GM23248 (cell line): ENCODE measurements around the gene IGF1R. TPM values are rescaled to one million over a fixed set of nuclear protein-coding genes. Genes with fewer than 3 reads are reported as not detected.

Experiments
- DNase-seq: peaks from one replicate; pipeline ENCODE4 v3.0.0-alpha.2; 2015
- H2AFZ ChIP-seq: fragments of 200-600 bp; sonication (generic); 2 replicates; pipeline ENCODE4 v1.6.1; 2016; ENCODE audit warnings: antibody characterized with exemption
- H3F3A ChIP-seq: fragments of 200-600 bp; sonication (generic); 2 replicates; pipeline ENCODE4 v1.6.1; 2016; ENCODE audit warnings: mild to moderate bottlenecking, antibody characterized with exemption, mixed run types; ENCODE audit not compliant: insufficient read depth
- H3K27ac ChIP-seq: fragments of 200-600 bp; sonication (generic); 2 replicates; pipeline ENCODE4 v1.5.1; 2016; ENCODE audit warnings: mild to moderate bottlenecking
- H3K27me3 ChIP-seq: fragments of 200-600 bp; sonication (generic); replicated peaks from 2 replicates; pipeline ENCODE4 v1.6.1; 2016; ENCODE audit warnings: mild to moderate bottlenecking; ENCODE audit not compliant: insufficient read depth
- H3K36me3 ChIP-seq: fragments of 200-600 bp; sonication (generic); 2 replicates; pipeline ENCODE4 v1.6.1; 2016; ENCODE audit warnings: low read depth, mild to moderate bottlenecking
- H3K4me1 ChIP-seq: fragments of 200-600 bp; sonication (generic); 2 replicates; pipeline ENCODE4 v1.6.1; 2016; ENCODE audit warnings: mild to moderate bottlenecking; ENCODE audit not compliant: insufficient read depth
- H3K4me2 ChIP-seq: fragments of 200-600 bp; sonication (generic); one replicate; pipeline ENCODE4 v1.6.1; 2016; ENCODE audit warnings: mild to moderate bottlenecking; ENCODE audit not compliant: unreplicated experiment
- H3K4me3 ChIP-seq: fragments of 200-600 bp; sonication (generic); 2 replicates; pipeline ENCODE4 v1.5.1; 2016; ENCODE audit warnings: mild to moderate bottlenecking
- H3K79me2 ChIP-seq: fragments of 200-600 bp; sonication (generic); 2 replicates; pipeline ENCODE4 v1.6.1; 2016; ENCODE audit warnings: mild to moderate bottlenecking; ENCODE audit not compliant: insufficient read depth
- H3K9ac ChIP-seq: fragments of 200-600 bp; sonication (generic); 2 replicates; pipeline ENCODE4 v1.6.1; 2016; ENCODE audit warnings: mild to moderate bottlenecking
- H3K9me2 ChIP-seq: fragments of 200-600 bp; sonication (generic); 2 replicates; pipeline ENCODE4 v1.6.1; 2016; ENCODE audit warnings: mixed run types, mild to moderate bottlenecking, moderate library complexity; ENCODE audit not compliant: insufficient read depth
- H3K9me3 ChIP-seq: fragments of 200-600 bp; sonication (generic); one replicate; pipeline ENCODE4 v1.6.1; 2017; ENCODE audit warnings: low read depth
- H4K20me1 ChIP-seq: fragments of 200-600 bp; sonication (generic); 2 replicates; pipeline ENCODE4 v1.6.0; 2016; ENCODE audit not compliant: insufficient read depth
- EZH2 ChIP-seq: fragments of 200-600 bp; sonication (generic); IDR thresholded peaks from 2 replicates; pipeline ENCODE4 v1.6.1; 2018; ENCODE audit warnings: antibody characterized with exemption, mild to moderate bottlenecking; ENCODE audit not compliant: insufficient read depth, poor library complexity, severe bottlenecking
- EZH2phosphoT487 ChIP-seq: fragments of 200-600 bp; sonication (generic); IDR thresholded peaks from 2 replicates; pipeline ENCODE4 v1.6.1; 2018; ENCODE audit warnings: antibody characterized with exemption, moderate library complexity, mild to moderate bottlenecking, low read depth; ENCODE audit not compliant: insufficient read depth
- WGBS, 2 experiments: methylation state at CpG; one replicate each; pipeline ENCODE4 v1.1.6; 2015 to 2017; ENCODE audit warnings: low lambda C conversion rate in 2 of 2, low coverage in 1 of 2; ENCODE audit errors: missing lambda C conversion rate in 2 of 2; 5-methylcytosine and 5-hydroxymethylcytosine counted together
- in situ Hi-C: fragments of 300-500 bp; cut with MboI; formaldehyde crosslinking; loops from 2 replicates; pipeline ENCODE4 v1.15.0; 2020
- polyA plus RNA-seq: library from polyadenylated mRNA; unstranded; fragments of >200 nt; fragmentation: Nextera tagmentation; extraction: Ambion mirVana; gene quantifications from 2 replicates; pipeline ENCODE4 v1.2.1, GENCODE V29; 2016
- total RNA-seq: library from RNA; depleted of rRNA; stranded (reverse); fragments of >200 nt; shearing (Covaris generic); gene quantifications from 2 replicates; pipeline ENCODE4 v1.2.3, GENCODE V29; 2014

Gene IGF1R
- total and polyA plus RNA-seq, 2 experiments from 2014 or later, result 22.0 to 48.6 TPM

GRCh38 chr15:98878862-98879261 is 230.5 kb downstream of the IGF1R start:
- Histone ChIP-seq H3K27ac (peak overlapping the region; percentile 92), H3K4me3 (no peak overlapping the region), H3F3A (peaks cover 62% of the 10 kb centered on the region), H3K4me1 (peaks cover 58% of the 10 kb centered on the region), H3K79me2 (peaks cover 93% of the 10 kb centered on the region), H3K4me2 (no peak overlapping the region), H3K27me3 (no peaks in the 10 kb centered on the region), H2AFZ (no peak overlapping the region), H3K9me3 (no peaks in the 10 kb centered on the region), H3K9me2 (no peaks in the 10 kb centered on the region), H3K36me3 (no peaks in the 10 kb centered on the region), H3K9ac (no peak overlapping the region), H4K20me1 (no peaks in the 10 kb centered on the region)
- in situ Hi-C loops, result no loop called here
- DNase-seq, result no peak
- 91 to 92% methylated on average over 14 of the region's 14 CpGs for WGBS, 2 experiments
- TF ChIP-seq EZH2phosphoT487, result no peak
- no peak for TF ChIP-seq EZH2

- Histone ChIP-seq H3K36me3 (no peaks in the 10 kb centered on the region), H3K4me2 (no peak overlapping the region), H3K9ac (no peak overlapping the region), H4K20me1 (no peaks in the 10 kb centered on the region), H3K27me3 (no peaks in the 10 kb centered on the region), H3K4me3 (no peak overlapping the region), H3K9me2 (no peaks in the 10 kb centered on the region), H3F3A (peaks cover 32% of the 10 kb centered on the region), H3K79me2 (peaks cover 97% of the 10 kb centered on the region), H3K4me1 (peaks cover 41% of the 10 kb centered on the region), H3K27ac (no peak overlapping the region), H2AFZ (no peak overlapping the region), H3K9me3 (no peaks in the 10 kb centered on the region)
- TF ChIP-seq EZH2phosphoT487 (no peak), EZH2 (no peak)
- peak; percentile 79 for DNase-seq
- WGBS, 2 experiments, result 65 to 70% methylated on average over 14 of the region's 14 CpGs
- in situ Hi-C loops, result no loop called here
These were observed 233.5 kb downstream of the IGF1R start for GRCh38 chr15:98881526-98882520.

GRCh38 chr15:98883478-98883877 is 235.1 kb downstream of the IGF1R start:
- 93% methylated on average over 11 of the region's 11 CpGs for WGBS, 2 experiments

GRCh38 chr15:98884894-98885293 is 236.6 kb downstream of the IGF1R start:
- no peak overlapping the region for H3K9ac ChIP-seq
- peaks cover 24% of the 10 kb centered on the region for H3F3A ChIP-seq
- H3K9me3 ChIP-seq, result no peaks in the 10 kb centered on the region
- no peaks in the 10 kb centered on the region for H3K36me3 ChIP-seq
- TF ChIP-seq EZH2 (no peak), EZH2phosphoT487 (no peak)
- no peaks in the 10 kb centered on the region for H3K27me3 ChIP-seq
- WGBS, 2 experiments, result 95 to 98% methylated on average over 3 of the region's 3 CpGs
- H3K4me2 ChIP-seq, result no peak overlapping the region
- H3K79me2 ChIP-seq, result peaks cover 98% of the 10 kb centered on the region
- H2AFZ ChIP-seq, result no peak overlapping the region
- no peaks in the 10 kb centered on the region for H4K20me1 ChIP-seq
- H3K4me3 ChIP-seq, result no peak overlapping the region
- DNase-seq, result no peak
- in situ Hi-C loops, result no loop called here
- peaks cover 32% of the 10 kb centered on the region for H3K4me1 ChIP-seq
- no peaks in the 10 kb centered on the region for H3K9me2 ChIP-seq
- H3K27ac ChIP-seq, result no peak overlapping the region

More at GRCh38 chr15:98883478-98883877, 235.1 kb downstream of the IGF1R start:
- no peaks in the 10 kb centered on the region for H4K20me1 ChIP-seq
- H3K9me2 ChIP-seq, result no peaks in the 10 kb centered on the region
- no peak overlapping the region for H3K4me2 ChIP-seq
- no peak for TF ChIP-seq EZH2
- no peak for TF ChIP-seq EZH2phosphoT487
- no peaks in the 10 kb centered on the region for H3K9me3 ChIP-seq
- peaks cover 100% of the 10 kb centered on the region for H3K79me2 ChIP-seq
- H3K27me3 ChIP-seq, result no peaks in the 10 kb centered on the region
- DNase-seq, result no peak
- H3K4me3 ChIP-seq, result no peak overlapping the region
- peaks cover 29% of the 10 kb centered on the region for H3K4me1 ChIP-seq
- H3K9ac ChIP-seq, result no peak overlapping the region
- H3K36me3 ChIP-seq, result no peaks in the 10 kb centered on the region
- H2AFZ ChIP-seq, result no peak overlapping the region
- peaks cover 17% of the 10 kb centered on the region; the same call in 1 of the 2 replicates for H3F3A ChIP-seq
- H3K27ac ChIP-seq, result no peak overlapping the region
- in situ Hi-C loops, result no loop called here
